Measurements from ENCODE around the gene NREP. TPM values are rescaled to one million over a fixed set of nuclear protein-coding genes. Genes with fewer than 3 reads are reported as not detected.

The NREP gene
- total RNA-seq, 1 donor from 2014 or later = 21.6 TPM

- ATAC-seq (ENCODE audit: poor library complexity) (no peak), DNase-seq (no peak)
- intact Hi-C loops (cut with DNase I) = no loop called here
These were observed 77.4 kb downstream of the NREP start for GRCh38 chr5:111679611-111680010.

Other genes with a start within 250 kb of the NREP start
- 2.0 TPM for gene STARD4, start 244.7 kb downstream of the NREP start, total RNA-seq

Measured in Right ventricle myocardium superior (tissue), 1 donor.